ENCODE results near the gene MTREX. TPM values are rescaled to one million over a fixed set of nuclear protein-coding genes. Genes with fewer than 3 reads are reported as not detected.

MTREX gene
- total and polyA plus RNA-seq, 10 of the 15 experiments (the other 5 are each of a cell fraction or from before 2014, with no cell fraction given): 20.1 to 102 (median 49.0) TPM

GRCh38 chr5:55402199-55402598, 94.4 kb downstream of the MTREX start:
- TF ChIP-seq ZNF384 (IDR thresholded peaks at IDR 0.05; ENCODE audit: borderline replicate concordance, low read depth, low read length) (no peak), ZNF622 (IDR thresholded peaks at IDR 0.05) (no peak), HCFC1 (IDR thresholded peaks at IDR 0.05; ENCODE audit: low read length) (no peak), REST (IDR thresholded peaks at IDR 0.05; ENCODE audit: low read depth, low read length) (no peak)
- TF ChIP-seq, protein P1, sequence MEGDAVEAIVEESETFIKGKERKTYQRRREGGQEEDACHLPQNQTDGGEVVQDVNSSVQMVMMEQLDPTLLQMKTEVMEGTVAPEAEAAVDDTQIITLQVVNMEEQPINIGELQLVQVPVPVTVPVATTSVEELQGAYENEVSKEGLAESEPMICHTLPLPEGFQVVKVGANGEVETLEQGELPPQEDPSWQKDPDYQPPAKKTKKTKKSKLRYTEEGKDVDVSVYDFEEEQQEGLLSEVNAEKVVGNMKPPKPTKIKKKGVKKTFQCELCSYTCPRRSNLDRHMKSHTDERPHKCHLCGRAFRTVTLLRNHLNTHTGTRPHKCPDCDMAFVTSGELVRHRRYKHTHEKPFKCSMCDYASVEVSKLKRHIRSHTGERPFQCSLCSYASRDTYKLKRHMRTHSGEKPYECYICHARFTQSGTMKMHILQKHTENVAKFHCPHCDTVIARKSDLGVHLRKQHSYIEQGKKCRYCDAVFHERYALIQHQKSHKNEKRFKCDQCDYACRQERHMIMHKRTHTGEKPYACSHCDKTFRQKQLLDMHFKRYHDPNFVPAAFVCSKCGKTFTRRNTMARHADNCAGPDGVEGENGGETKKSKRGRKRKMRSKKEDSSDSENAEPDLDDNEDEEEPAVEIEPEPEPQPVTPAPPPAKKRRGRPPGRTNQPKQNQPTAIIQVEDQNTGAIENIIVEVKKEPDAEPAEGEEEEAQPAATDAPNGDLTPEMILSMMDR (IDR thresholded peaks at IDR 0.05 in 2 of 3, conservative IDR thresholded peaks at IDR 0.05 in 1 of 3; ENCODE audit: control insufficient read depth in 2 of 3, extremely low read depth in 1 of 3, insufficient read depth in 1 of 3, low read depth in 3 of 3, low read length in 3 of 3): 0 out of 6 replicates have a peak, but pooled peaks of 2 of the 3 experiments have one; percentile 9 to 21
- CTCF ChIA-PET: interaction anchor here (0.9 to 1.4 kb wide), 2 partner anchors 12 to 60 kb away, joined by 3 to 4 read pairs; no protein-coding TSS in a partner anchor
- H3K4me1 ChIP-seq (ENCODE audit: control insufficient read depth, insufficient read depth, low read length): no peaks in the 10 kb centered on the region
- H3K27ac ChIP-seq (ENCODE audit: control insufficient read depth, insufficient read depth): no peak overlapping the region
- ATAC-seq (peak; percentile 27; the same call in 1 of the 3 replicates), FAIRE-seq (no peak), DNase-seq (ENCODE audit: low read depth, low spot score) (no peak)
- H3K27me3 ChIP-seq (replicated peaks in 1 of 2; ENCODE audit: control insufficient read depth in 2 of 2, insufficient read depth in 2 of 2, low read length in 1 of 2): no peaks in the 10 kb centered on the region
- RAD21 ChIA-PET (ENCODE audit: unreplicated experiment): no interaction called here
- no peak overlapping the region for H2AFZ ChIP-seq (ENCODE audit: control insufficient read depth, low read depth, low read length)
- H3K9me3 ChIP-seq (replicated peaks; ENCODE audit: control insufficient read depth, insufficient read depth, low read length): no peaks in the 10 kb centered on the region
- H3K36me3 ChIP-seq (ENCODE audit: control insufficient read depth in 2 of 2, insufficient read depth in 2 of 2, low read length in 1 of 2): peaks cover 6 to 9% of the 10 kb centered on the region in 2 experiments; a peak in 3 of 4 replicates
- no peak overlapping the region for H3K4me3 ChIP-seq
- POLR2A ChIA-PET: interaction anchor here (0.6 kb wide), 1 partner anchor 237 kb away, joined by 4 read pairs; no protein-coding TSS in a partner anchor
- no peak overlapping the region for H3K4me2 ChIP-seq (ENCODE audit: control insufficient read depth, insufficient read depth)
- no peak overlapping the region for H3K9ac ChIP-seq (ENCODE audit: control insufficient read depth, insufficient read depth, low read length)
- SMC1A ChIA-PET (ENCODE audit: uncharacterized antibody, unreplicated experiment): interaction anchor here (1.4 to 1.9 kb wide), 2 partner anchors 9 to 290 kb away, joined by 5 to 6 read pairs; no protein-coding TSS in a partner anchor
- TSS peak; percentile 17 for BruUV-seq (replicated peaks)
- H4K20me1 ChIP-seq (ENCODE audit: control insufficient read depth, insufficient read depth): no peaks in the 10 kb centered on the region
- intact Hi-C loops (cut with micrococcal nuclease; ENCODE audit: unreplicated experiment) (no loop called here), in situ Hi-C loops (cut with MboI) (no loop called here)
- no peaks in the 10 kb centered on the region for H3K79me2 ChIP-seq (ENCODE audit: control insufficient read depth, insufficient read depth, low read length)
- 50% methylated on average over 2 of the region's 2 CpGs for WGBS (ENCODE audit: insufficient coverage, insufficient replicate concordance, low lambda C conversion rate, missing lambda C conversion rate)
